GM23248 (cell line): ENCODE results near the gene CCNY. TPM values are rescaled to one million over a fixed set of nuclear protein-coding genes. Genes with fewer than 3 reads are reported as not detected.
A peak's percentile ranks its signal among the peaks of the same experiment; 100 is the strongest.

Experiments used
- DNase-seq: peaks from one replicate; pipeline ENCODE4 v3.0.0-alpha.2; 2015
- H2AFZ ChIP-seq: fragments of 200-600 bp; sonication (generic); 2 replicates; pipeline ENCODE4 v1.6.1; 2016; ENCODE audit warnings: antibody characterized with exemption
- H3F3A ChIP-seq: fragments of 200-600 bp; sonication (generic); 2 replicates; pipeline ENCODE4 v1.6.1; 2016; ENCODE audit warnings: mild to moderate bottlenecking, antibody characterized with exemption, mixed run types; ENCODE audit not compliant: insufficient read depth
- H3K27ac ChIP-seq: fragments of 200-600 bp; sonication (generic); 2 replicates; pipeline ENCODE4 v1.5.1; 2016; ENCODE audit warnings: mild to moderate bottlenecking
- H3K27me3 ChIP-seq: fragments of 200-600 bp; sonication (generic); replicated peaks from 2 replicates; pipeline ENCODE4 v1.6.1; 2016; ENCODE audit warnings: mild to moderate bottlenecking; ENCODE audit not compliant: insufficient read depth
- H3K36me3 ChIP-seq: fragments of 200-600 bp; sonication (generic); 2 replicates; pipeline ENCODE4 v1.6.1; 2016; ENCODE audit warnings: low read depth, mild to moderate bottlenecking
- H3K4me1 ChIP-seq: fragments of 200-600 bp; sonication (generic); 2 replicates; pipeline ENCODE4 v1.6.1; 2016; ENCODE audit warnings: mild to moderate bottlenecking; ENCODE audit not compliant: insufficient read depth
- H3K4me2 ChIP-seq: fragments of 200-600 bp; sonication (generic); one replicate; pipeline ENCODE4 v1.6.1; 2016; ENCODE audit warnings: mild to moderate bottlenecking; ENCODE audit not compliant: unreplicated experiment
- H3K4me3 ChIP-seq: fragments of 200-600 bp; sonication (generic); 2 replicates; pipeline ENCODE4 v1.5.1; 2016; ENCODE audit warnings: mild to moderate bottlenecking
- H3K79me2 ChIP-seq: fragments of 200-600 bp; sonication (generic); 2 replicates; pipeline ENCODE4 v1.6.1; 2016; ENCODE audit warnings: mild to moderate bottlenecking; ENCODE audit not compliant: insufficient read depth
- H3K9ac ChIP-seq: fragments of 200-600 bp; sonication (generic); 2 replicates; pipeline ENCODE4 v1.6.1; 2016; ENCODE audit warnings: mild to moderate bottlenecking
- H3K9me2 ChIP-seq: fragments of 200-600 bp; sonication (generic); 2 replicates; pipeline ENCODE4 v1.6.1; 2016; ENCODE audit warnings: mixed run types, mild to moderate bottlenecking, moderate library complexity; ENCODE audit not compliant: insufficient read depth
- H3K9me3 ChIP-seq: fragments of 200-600 bp; sonication (generic); one replicate; pipeline ENCODE4 v1.6.1; 2017; ENCODE audit warnings: low read depth
- H4K20me1 ChIP-seq: fragments of 200-600 bp; sonication (generic); 2 replicates; pipeline ENCODE4 v1.6.0; 2016; ENCODE audit not compliant: insufficient read depth
- EZH2 ChIP-seq: fragments of 200-600 bp; sonication (generic); IDR thresholded peaks from 2 replicates; pipeline ENCODE4 v1.6.1; 2018; ENCODE audit warnings: antibody characterized with exemption, mild to moderate bottlenecking; ENCODE audit not compliant: insufficient read depth, poor library complexity, severe bottlenecking
- EZH2phosphoT487 ChIP-seq: fragments of 200-600 bp; sonication (generic); IDR thresholded peaks from 2 replicates; pipeline ENCODE4 v1.6.1; 2018; ENCODE audit warnings: antibody characterized with exemption, moderate library complexity, mild to moderate bottlenecking, low read depth; ENCODE audit not compliant: insufficient read depth
- WGBS, 2 experiments: methylation state at CpG; one replicate each; pipeline ENCODE4 v1.1.6; 2015 to 2017; ENCODE audit warnings: low lambda C conversion rate in 2 of 2, low coverage in 1 of 2; ENCODE audit errors: missing lambda C conversion rate in 2 of 2; 5-methylcytosine and 5-hydroxymethylcytosine counted together
- in situ Hi-C: fragments of 300-500 bp; cut with MboI; formaldehyde crosslinking; loops from 2 replicates; pipeline ENCODE4 v1.15.0; 2020
- polyA plus RNA-seq: library from polyadenylated mRNA; unstranded; fragments of >200 nt; fragmentation: Nextera tagmentation; extraction: Ambion mirVana; gene quantifications from 2 replicates; pipeline ENCODE4 v1.2.1, GENCODE V29; 2016
- total RNA-seq: library from RNA; depleted of rRNA; stranded (reverse); fragments of >200 nt; shearing (Covaris generic); gene quantifications from 2 replicates; pipeline ENCODE4 v1.2.3, GENCODE V29; 2014

Gene CCNY
- total and polyA plus RNA-seq, 2 experiments from 2014 or later, result 12.8 to 70.4 TPM

GRCh38 chr10:35608328-35608672 lies 272.0 kb downstream of the CCNY start:
- H3K9me3 ChIP-seq, result no peaks in the 10 kb centered on the region
- peaks cover 7% of the 10 kb centered on the region for H3K4me1 ChIP-seq
- no peaks in the 10 kb centered on the region for H3K79me2 ChIP-seq
- H3K4me3 ChIP-seq, result peak overlapping the region; percentile 71
- DNase-seq, result no peak
- H3K9ac ChIP-seq, result peak overlapping the region; percentile 54
- H3K9me2 ChIP-seq, result no peaks in the 10 kb centered on the region
- H3K27me3 ChIP-seq, result peaks cover 5% of the 10 kb centered on the region
- 72 to 83% methylated on average over 7 to 11 of the region's 16 CpGs for WGBS, 2 experiments
- H3K4me2 ChIP-seq, result peak overlapping the region; percentile 71
- H2AFZ ChIP-seq, result peak overlapping the region; percentile 88
- H3F3A ChIP-seq, result no peaks in the 10 kb centered on the region
- TF ChIP-seq EZH2phosphoT487 (no peak), EZH2 (no peak)
- H3K36me3 ChIP-seq, result no peaks in the 10 kb centered on the region
- no peaks in the 10 kb centered on the region for H4K20me1 ChIP-seq
- in situ Hi-C loops, result no loop called here
- no peak overlapping the region for H3K27ac ChIP-seq

DNA sequence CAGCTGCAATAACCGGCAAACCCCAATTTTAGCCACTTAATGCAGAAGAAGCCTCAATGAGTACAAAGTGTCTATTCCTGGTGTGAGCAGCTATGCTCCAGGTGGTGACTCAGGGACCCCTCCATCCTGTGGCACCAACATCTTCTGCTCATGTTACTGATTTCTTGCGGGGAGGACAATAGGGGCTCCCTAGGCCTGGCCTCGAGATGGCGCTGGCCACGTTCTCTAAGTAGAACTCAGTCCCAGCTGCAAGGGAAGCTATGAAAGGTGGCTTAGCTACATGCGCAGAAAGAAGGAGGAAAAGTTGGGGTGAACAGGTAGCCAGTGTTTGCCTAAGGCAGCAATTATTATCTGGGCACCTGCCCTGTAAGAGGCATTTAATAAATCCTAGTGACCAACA lies 275.4 kb downstream of the CCNY start:
- peaks cover 2% of the 10 kb centered on the region; the same call in 1 of the 2 replicates for H3K4me1 ChIP-seq
- in situ Hi-C loops, result no loop called here
- no peaks in the 10 kb centered on the region for H3K79me2 ChIP-seq
- no peak overlapping the region for H3K27ac ChIP-seq
- TF ChIP-seq EZH2phosphoT487, result no peak
- TF ChIP-seq EZH2, result no peak
- H3K4me3 ChIP-seq, result no peak overlapping the region
- no peaks in the 10 kb centered on the region for H3K36me3 ChIP-seq
- H2AFZ ChIP-seq, result no peak overlapping the region
- peaks cover 8% of the 10 kb centered on the region for H3K27me3 ChIP-seq
- no peaks in the 10 kb centered on the region for H3K9me3 ChIP-seq
- no peak overlapping the region for H3K9ac ChIP-seq
- no peaks in the 10 kb centered on the region for H3F3A ChIP-seq
- H3K9me2 ChIP-seq, result no peaks in the 10 kb centered on the region
- no peaks in the 10 kb centered on the region for H4K20me1 ChIP-seq
- H3K4me2 ChIP-seq, result no peak overlapping the region
- WGBS, 2 experiments, result 77 to 80% methylated on average over 6 of the region's 6 CpGs
- no peak for DNase-seq

DNA sequence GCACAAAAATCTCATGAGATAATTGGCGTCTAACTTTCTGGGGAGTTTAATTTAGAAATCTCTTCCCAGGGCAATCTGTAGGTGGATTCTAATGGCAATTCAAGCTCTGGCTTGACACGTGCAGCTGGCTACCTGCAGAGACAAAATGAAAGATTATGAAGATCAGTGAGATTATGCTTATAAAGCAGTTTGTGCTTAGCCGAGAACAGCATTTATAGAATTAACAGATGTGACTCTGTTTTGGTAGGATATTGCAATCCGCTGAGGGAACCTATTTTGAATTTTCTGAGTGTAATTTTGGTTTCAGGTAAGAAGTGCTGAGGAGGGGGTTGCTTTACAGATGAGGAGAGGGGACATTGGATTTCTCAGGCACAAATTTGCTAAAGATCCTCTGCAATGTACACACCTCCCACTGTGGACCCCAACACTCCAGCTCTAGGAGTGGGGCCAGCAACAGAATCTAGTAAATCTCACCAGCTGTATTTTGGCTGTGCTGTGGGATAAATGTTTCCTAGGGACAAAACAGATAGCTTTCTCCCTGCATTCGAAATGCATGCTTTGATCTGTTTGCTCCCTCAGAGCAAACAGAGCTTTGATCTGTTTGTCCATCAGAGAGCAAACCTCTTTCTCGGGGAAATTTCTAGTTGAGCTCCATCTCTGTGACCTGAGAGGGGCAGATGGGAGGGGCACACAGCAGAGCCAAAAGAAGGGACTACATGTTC lies 276.2 kb downstream of the CCNY start:
- Histone ChIP-seq H3K36me3 (no peaks in the 10 kb centered on the region), H3K27ac (no peak overlapping the region), H2AFZ (no peak overlapping the region), H3K4me1 (no peaks in the 10 kb centered on the region), H3K9me3 (no peaks in the 10 kb centered on the region), H3K79me2 (no peaks in the 10 kb centered on the region), H3K9me2 (no peaks in the 10 kb centered on the region), H4K20me1 (no peaks in the 10 kb centered on the region), H3K27me3 (peaks cover 8% of the 10 kb centered on the region), H3K4me2 (no peak overlapping the region), H3K4me3 (no peak overlapping the region), H3K9ac (no peak overlapping the region), H3F3A (no peaks in the 10 kb centered on the region)
- WGBS, 2 experiments, result 49 to 56% methylated on average over 6 of the region's 6 CpGs
- in situ Hi-C loops, result no loop called here
- no peak for TF ChIP-seq EZH2phosphoT487
- no peak for TF ChIP-seq EZH2
- DNase-seq, result no peak

GRCh38 chr10:35613107-35613440 lies 276.8 kb downstream of the CCNY start:
- no peak overlapping the region for H3K9ac ChIP-seq
- no peaks in the 10 kb centered on the region for H3K79me2 ChIP-seq
- no peak for DNase-seq
- no peaks in the 10 kb centered on the region for H4K20me1 ChIP-seq
- H3K9me2 ChIP-seq, result no peaks in the 10 kb centered on the region
- H3K36me3 ChIP-seq, result no peaks in the 10 kb centered on the region
- WGBS, 2 experiments, result 80% methylated on average over 2 of the region's 2 CpGs
- H3K4me2 ChIP-seq, result no peak overlapping the region
- H3K27me3 ChIP-seq, result peaks cover 8% of the 10 kb centered on the region
- in situ Hi-C loops, result no loop called here
- H3K9me3 ChIP-seq, result no peaks in the 10 kb centered on the region
- H3F3A ChIP-seq, result no peaks in the 10 kb centered on the region
- TF ChIP-seq EZH2 (no peak), EZH2phosphoT487 (no peak)
- no peak overlapping the region for H3K27ac ChIP-seq
- H2AFZ ChIP-seq, result no peak overlapping the region
- no peak overlapping the region for H3K4me3 ChIP-seq
- H3K4me1 ChIP-seq, result no peaks in the 10 kb centered on the region
